ENCODE results near the gene HERC4. TPM values are rescaled to one million over a fixed set of nuclear protein-coding genes. Genes with fewer than 3 reads are reported as not detected.

HERC4 gene
- total and polyA plus RNA-seq, 9 of the 15 experiments (the other 6 are each of a cell fraction or from before 2014, with no cell fraction given): 12.5 to 33.5 (median 22.8) TPM

GRCh38 chr10:67971311-67971710, 103.8 kb downstream of the HERC4 start (continued):
- TF ChIP-seq ZBTB26 (CRISPR knock-in tag; IDR thresholded peaks at IDR 0.05) (no peak), ZBTB33 (CRISPR knock-in tag; IDR thresholded peaks at IDR 0.05) (no peak), MEF2A (IDR thresholded peaks at IDR 0.05; ENCODE audit: control insufficient read depth, low read depth, low read length) (peak; percentile 39; the same call in 1 of the 2 replicates), PRDM10 (IDR thresholded peaks at IDR 0.05; ENCODE audit: partially characterized antibody) (no peak)
